HepG2 (cell line): ENCODE results near the gene KRTAP12-3. TPM values are rescaled to one million over a fixed set of nuclear protein-coding genes. Genes with fewer than 3 reads are reported as not detected.

ENCODE experiments used
- ATAC-seq: fragments of 200-7000 bp; cut with Tn5 transposase; 3 replicates; pipeline ENCODE4 v1.9.1; 2020; ENCODE audit warnings: mild to moderate bottlenecking, moderate library complexity
- BruUV-seq: library from RNA; stranded (reverse); fragments of 400-500 nt; replicated peaks from 2 replicates; lab custom pipeline; 2021; lab: Mats Ljungman, UMichigan
- CTCF ChIA-PET: fragments of 300-600 bp; formaldehyde crosslinking; extraction: SDS; loops from one replicate; lab custom pipeline; 2021; ENCODE audit warnings: low total read pairs, inconsistent platforms, low intra/inter-chr PET ratio; lab: Yijun Ruan, JAX
- POLR2A ChIA-PET: fragments of 350-600 bp; sonication (Branson Sonifier 250); formaldehyde crosslinking; loops from one replicate; lab custom pipeline; 2020; ENCODE audit warnings: antibody characterized with exemption, inconsistent platforms; lab: Yijun Ruan, JAX
- DNase-seq: peaks from one replicate; pipeline ENCODE4 v3.0.0-alpha.2; 2015; ENCODE audit warnings: low spot score
- FAIRE-seq: peaks from 3 replicates; lab custom pipeline; 2011; peaks lifted over from hg19 to GRCh38; lab: Jason Lieb, UNC
- H2AFZ ChIP-seq: one replicate; pipeline ENCODE4 v1.6.1; 2011; ENCODE audit warnings: low read length, inconsistent platforms
- H3K27ac ChIP-seq: fragments of 300-600 bp; 3 replicates; pipeline ENCODE4 v1.8.0; 2011; ENCODE audit warnings: mixed run types, mild to moderate bottlenecking, mixed read lengths, low read length, inconsistent platforms; ENCODE audit not compliant: insufficient read depth; ENCODE audit errors: extremely low read length
- H3K27me3 ChIP-seq, 2 experiments: fragments of 200-600 bp in 1 of 2; 2 replicates in 1 of 2; 3 replicates in 1 of 2; pipeline versions ENCODE4 v1.6.0 to v1.8.0; 2011; ENCODE audit warnings: low read length in 2 of 2, mild to moderate bottlenecking in 2 of 2, moderate library complexity in 2 of 2, inconsistent platforms in 1 of 2; ENCODE audit not compliant: insufficient read depth in 2 of 2, control insufficient read depth in 1 of 2
- H3K36me3 ChIP-seq, 2 experiments: fragments of 200-600 bp in 1 of 2; replicated peaks in 1 of 2; 2 replicates in 1 of 2; 3 replicates in 1 of 2; pipeline versions ENCODE4 v1.5.1 to v1.8.0; 2011; ENCODE audit warnings: low read length in 2 of 2, inconsistent platforms in 1 of 2; ENCODE audit not compliant: insufficient read depth in 2 of 2, control insufficient read depth in 1 of 2
- H3K4me1 ChIP-seq: 2 replicates; pipeline ENCODE4 v1.5.1; 2012; ENCODE audit warnings: low read length, inconsistent platforms; ENCODE audit not compliant: insufficient read depth
- H3K4me2 ChIP-seq: 2 replicates; pipeline ENCODE4 v1.6.0; 2011; ENCODE audit warnings: low read depth, low read length, inconsistent platforms
- H3K4me3 ChIP-seq, 3 experiments: fragments of 200-600 bp in 1 of 3; sonication (generic), shearing (Covaris generic) in 1 of 3; replicated peaks in 1 of 3; 2 replicates each; pipeline ENCODE4 v1.5.1; 2011 to 2016; ENCODE audit warnings: low read length in 3 of 3, inconsistent platforms in 2 of 3, low read depth in 2 of 3, mild to moderate bottlenecking in 2 of 3, control low read depth in 1 of 3, mixed read lengths in 1 of 3; ENCODE audit not compliant: insufficient read depth in 1 of 3
- H3K79me2 ChIP-seq: one replicate; pipeline ENCODE4 v1.6.1; 2011; ENCODE audit warnings: low read length, inconsistent platforms; ENCODE audit not compliant: insufficient read depth
- H3K9ac ChIP-seq: 2 replicates; pipeline ENCODE4 v1.6.0; 2011; ENCODE audit warnings: mild to moderate bottlenecking, low read depth, low read length, inconsistent platforms; ENCODE audit not compliant: insufficient read depth
- H3K9me3 ChIP-seq: 2 replicates; pipeline ENCODE4 v1.5.1; 2012; ENCODE audit warnings: mild to moderate bottlenecking, low read length
- H4K20me1 ChIP-seq: 2 replicates; pipeline ENCODE4 v1.6.0; 2011; ENCODE audit warnings: inconsistent platforms, mild to moderate bottlenecking, low read length, moderate library complexity; ENCODE audit not compliant: insufficient read depth
- FOXJ3 ChIP-seq: sonication (generic); formaldehyde crosslinking; IDR thresholded peaks from 2 replicates; pipeline ENCODE4 v1.4.0; 2020; ENCODE audit warnings: missing genetic modification reagents, mild to moderate bottlenecking, borderline replicate concordance
- MTF2 ChIP-seq: sonication (generic); formaldehyde crosslinking; IDR thresholded peaks from 2 replicates; pipeline ENCODE4 v1.5.0; 2020; ENCODE audit warnings: missing genetic modification reagents, borderline replicate concordance
- PRDM4 ChIP-seq: sonication (generic); formaldehyde crosslinking; IDR thresholded peaks from 2 replicates; pipeline ENCODE4 v1.9.0; 2021; ENCODE audit warnings: missing genetic modification reagents, borderline replicate concordance
- ZBTB7B ChIP-seq: sonication (generic); formaldehyde crosslinking; IDR thresholded peaks from 2 replicates; pipeline ENCODE4 v1.4.0; 2020; ENCODE audit warnings: missing genetic modification reagents
- ZNF256 ChIP-seq: sonication (generic); formaldehyde crosslinking; conservative IDR thresholded peaks from 2 replicates; pipeline ENCODE4 v1.4.0; 2020; ENCODE audit warnings: missing genetic modification reagents
- ZNF280D ChIP-seq: sonication (generic); formaldehyde crosslinking; IDR thresholded peaks from 2 replicates; pipeline ENCODE4 v1.5.1; 2020; ENCODE audit warnings: mild to moderate bottlenecking, missing genetic modification reagents
- WGBS: methylation state at CpG from one replicate; pipeline ENCODE4 v1.1.6; 2017; ENCODE audit warnings: low lambda C conversion rate; 5-methylcytosine and 5-hydroxymethylcytosine counted together
- in situ Hi-C: cut with HindIII; loops from 2 replicates; pipeline ENCODE4 v1.10.0; 2017; ENCODE audit warnings: low pct_unique_long_range_greater_than_20kb; ENCODE audit not compliant: extremely low pct_ligation_motif_present
- intact Hi-C: fragments of 100-400 bp; cut with micrococcal nuclease; formaldehyde crosslinking; loops from one replicate; pipeline ENCODE4 v1.10.0; 2022; ENCODE audit not compliant: unreplicated experiment
- polyA plus RNA-seq, 8 experiments: library from polyadenylated mRNA; depleted of rRNA in 3 of 8; stranded (reverse) in 7 of 8; unstranded in 1 of 8; fragments of >200 nt; fragmentation: Illumina TruSeq in 4 of 8; extraction: Trizol in 4 of 8; gene quantifications; 2 replicates each; pipeline versions ENCODE4 v1.2.1 to v1.2.3, GENCODE V29; 2011 to 2016; ENCODE audit warnings: low read depth in 4 of 8, missing spikeins in 1 of 8, mixed read lengths in 1 of 8; ENCODE audit not compliant: insufficient read depth in 1 of 8
- total RNA-seq, 5 experiments: library from RNA; depleted of rRNA; stranded (reverse); fragments of >200 nt; fragmentation: Illumina TruSeq; extraction: Trizol; gene quantifications; 2 replicates each; pipeline ENCODE4 v1.2.3, GENCODE V29; 2016; ENCODE audit warnings: low read depth in 1 of 5

Gene KRTAP12-3
- total and polyA plus RNA-seq, 2 of the 13 experiments (the other 11 are each of a cell fraction or from before 2014, with no cell fraction given): not detected

- no TSS peak for BruUV-seq
- Histone ChIP-seq H3K27me3 (peaks cover 0 to 2% of the 10 kb centered on the region in 2 experiments; a peak in 1 of 5 replicates), H3K4me1 (peaks cover 51% of the 10 kb centered on the region), H3K36me3 (no peaks in the 10 kb centered on the region), H4K20me1 (no peaks in the 10 kb centered on the region)
- WGBS: 30% methylated on average over 6 of the region's 8 CpGs
- TF ChIP-seq FOXJ3 (CRISPR knock-in tag) (no peak), MTF2 (CRISPR knock-in tag) (no peak), PRDM4 (no peak)
- TF ChIP-seq, all 625 proteins: peak for 0
- in situ Hi-C loops: no loop called here
- Histone ChIP-seq H3K27ac (no peak overlapping the region), H2AFZ (no peak overlapping the region), H3K79me2 (no peaks in the 10 kb centered on the region), H3K9me3 (peaks cover 16% of the 10 kb centered on the region), H3K4me3 (no peak overlapping the region), H3K9ac (no peak overlapping the region), H3K4me2 (no peak overlapping the region; the same call in 1 of the 2 replicates)
- intact Hi-C loops: loop anchor here (10.0 kb wide), 1 partner anchor 60 kb away; the partner anchor contains the start of gene KRTAP10-10
- ATAC-seq (no peak), FAIRE-seq (no peak), DNase-seq (no peak)
- ChIA-PET POLR2A (no interaction called here), CTCF (no interaction called here)
Measured at GRCh38 chr21:44695184-44695583, 37.5 kb downstream of the KRTAP12-3 start.

GRCh38 chr21:44695641-44696040, 37.9 kb downstream of the KRTAP12-3 start:
- Histone ChIP-seq H3K79me2 (no peaks in the 10 kb centered on the region), H3K27me3 (peaks cover 0 to 2% of the 10 kb centered on the region in 2 experiments; a peak in 1 of 5 replicates), H3K36me3 (no peaks in the 10 kb centered on the region), H3K27ac (no peak overlapping the region), H3K4me3 (no peak overlapping the region), H3K9ac (no peak overlapping the region), H3K4me1 (peaks cover 56% of the 10 kb centered on the region), H3K4me2 (no peak overlapping the region), H3K9me3 (peaks cover 16% of the 10 kb centered on the region), H4K20me1 (no peaks in the 10 kb centered on the region), H2AFZ (no peak overlapping the region)
- FAIRE-seq (no peak), ATAC-seq (no peak), DNase-seq (no peak)
- intact Hi-C loops: loop anchor here (10.0 kb wide), 1 partner anchor 61 kb away; the partner anchor contains the start of gene KRTAP10-10
- CTCF ChIA-PET: no interaction called here
- WGBS: 69% methylated on average over 8 of the region's 8 CpGs
- BruUV-seq: no TSS peak
- POLR2A ChIA-PET: no interaction called here
- in situ Hi-C loops: no loop called here
- TF ChIP-seq ZBTB7B (no peak), ZNF280D (CRISPR knock-in tag) (no peak), ZNF256 (CRISPR knock-in tag) (no peak)
